ENCODE data around the gene MOV10.

Gene MOV10

DNA sequence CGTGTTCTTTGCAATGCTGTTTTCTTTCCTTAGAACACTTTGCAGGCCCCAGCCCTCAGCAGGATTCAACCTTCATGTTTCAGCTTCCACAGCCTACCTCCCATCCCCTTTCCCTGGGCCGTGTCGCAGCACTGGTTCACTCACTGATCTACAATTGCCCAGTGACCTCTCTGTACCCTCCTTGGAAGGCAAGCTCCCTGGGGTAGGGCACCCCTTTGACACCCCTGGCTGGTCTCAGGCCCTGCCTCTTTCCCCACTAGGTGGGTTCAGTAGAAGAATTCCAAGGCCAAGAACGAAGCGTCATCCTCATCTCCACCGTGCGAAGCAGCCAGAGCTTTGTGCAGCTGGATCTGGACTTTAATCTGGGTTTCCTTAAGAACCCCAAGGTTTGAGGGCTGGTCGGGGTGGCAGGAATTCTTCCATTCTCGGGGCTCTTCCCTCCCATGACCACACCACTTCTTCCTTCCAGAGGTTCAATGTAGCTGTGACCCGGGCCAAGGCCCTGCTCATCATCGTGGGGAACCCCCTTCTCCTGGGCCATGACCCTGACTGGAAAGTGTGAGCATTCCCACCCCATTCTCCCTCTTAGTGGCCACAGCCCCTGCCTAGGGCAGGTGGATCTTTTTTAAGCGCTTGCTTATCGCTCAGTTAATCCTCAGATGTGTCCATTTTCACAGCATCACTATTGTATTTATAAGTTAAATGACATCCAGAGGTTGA, 25.1 kb downstream of the MOV10 start:
- no peak for DNase-seq

DNA sequence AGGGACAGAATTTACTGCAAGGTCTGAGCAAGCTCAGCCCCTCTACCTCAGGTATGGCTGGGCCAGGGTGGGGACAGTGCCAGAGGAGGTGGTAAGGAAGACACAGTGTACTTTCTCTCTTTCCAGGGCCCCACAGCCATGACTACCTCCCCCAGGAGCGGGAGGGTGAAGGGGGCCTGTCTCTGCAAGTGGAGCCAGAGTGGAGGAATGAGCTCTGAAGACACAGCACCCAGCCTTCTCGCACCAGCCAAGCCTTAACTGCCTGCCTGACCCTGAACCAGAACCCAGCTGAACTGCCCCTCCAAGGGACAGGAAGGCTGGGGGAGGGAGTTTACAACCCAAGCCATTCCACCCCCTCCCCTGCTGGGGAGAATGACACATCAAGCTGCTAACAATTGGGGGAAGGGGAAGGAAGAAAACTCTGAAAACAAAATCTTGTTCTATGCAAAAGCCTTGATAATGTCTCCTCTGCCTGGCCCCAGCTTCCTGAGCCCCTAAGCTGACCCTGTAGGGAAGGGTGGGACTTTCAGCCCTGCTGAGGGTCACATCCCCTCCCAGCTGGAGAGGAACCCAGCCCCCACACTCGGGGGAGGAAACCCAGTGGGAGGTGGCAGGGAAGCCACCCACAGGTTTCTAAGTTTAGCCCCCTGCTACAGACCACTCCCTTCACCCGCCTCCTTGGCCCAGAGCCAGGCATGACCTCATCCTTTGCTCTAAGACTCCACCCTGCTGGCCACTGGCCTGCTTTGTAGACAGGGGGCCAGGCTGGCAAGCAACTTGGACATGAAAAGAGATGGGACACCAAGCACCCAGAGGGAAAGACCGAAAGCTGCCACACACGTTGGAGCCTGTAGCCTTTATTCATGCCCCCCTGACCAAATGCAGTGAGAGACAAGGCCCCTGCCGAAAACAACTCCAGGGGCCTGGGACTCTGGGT, 26.1 kb downstream of the MOV10 start:
- peak in 4 of 5 donors; percentile 44 to 49 (median 47) for DNase-seq

DNA sequence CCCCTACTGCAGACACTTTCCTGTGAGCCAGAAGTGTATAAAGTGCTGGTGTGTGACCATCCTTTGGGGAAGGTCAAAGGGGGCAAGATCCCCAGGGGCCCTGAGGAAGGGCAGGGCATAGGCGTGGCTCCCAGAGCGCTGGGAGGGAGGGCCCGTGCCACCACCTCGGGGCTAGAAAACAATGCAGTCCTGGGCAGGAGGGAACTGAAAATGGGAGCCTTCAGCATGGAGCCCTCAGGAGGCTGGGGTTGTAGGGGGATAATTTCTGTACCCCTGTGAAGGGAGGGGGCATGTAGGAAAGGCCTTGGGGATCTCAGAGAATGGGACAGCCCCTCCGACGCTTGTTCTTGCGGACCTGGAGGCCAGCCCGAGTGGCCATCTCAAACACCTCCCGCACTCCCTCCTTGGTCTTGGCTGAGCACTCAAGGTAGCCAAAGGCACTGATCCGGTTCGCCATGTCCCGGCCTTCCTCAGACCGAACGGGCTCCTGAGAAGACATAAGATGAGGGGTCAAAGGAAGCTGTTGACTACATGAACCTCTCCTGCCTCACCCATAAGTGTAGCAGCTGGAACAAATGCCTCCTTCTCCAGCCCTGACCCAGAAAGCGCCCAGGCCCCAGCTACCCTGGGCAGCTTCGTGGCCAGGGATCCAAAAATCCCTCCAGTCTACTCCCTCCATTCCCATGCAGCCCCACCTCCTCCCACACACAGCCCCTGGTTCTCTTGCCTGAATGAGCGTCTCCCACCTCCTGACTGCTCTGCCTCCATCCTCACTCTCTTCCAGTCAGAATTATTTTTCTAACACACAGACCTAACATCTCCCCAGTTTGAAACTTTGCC, 27.0 kb downstream of the MOV10 start:
- DNase-seq, result no peak

DNA sequence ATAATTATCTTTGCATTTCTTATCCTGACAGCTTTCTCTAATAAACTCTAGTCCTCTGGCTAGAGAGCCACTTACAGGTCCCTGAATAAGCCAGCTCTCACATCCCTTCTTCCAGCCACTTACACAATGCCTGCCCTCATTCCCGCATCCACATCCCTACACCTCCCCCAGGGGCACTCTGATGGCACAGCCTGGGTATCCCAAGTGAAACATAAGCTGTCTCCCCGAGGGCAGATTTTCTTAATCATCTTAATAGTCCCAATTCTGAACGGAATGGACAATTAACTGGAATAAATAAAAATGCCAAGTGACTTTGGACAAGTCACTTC, 27.6 kb downstream of the MOV10 start:
- no peak for DNase-seq

DNA sequence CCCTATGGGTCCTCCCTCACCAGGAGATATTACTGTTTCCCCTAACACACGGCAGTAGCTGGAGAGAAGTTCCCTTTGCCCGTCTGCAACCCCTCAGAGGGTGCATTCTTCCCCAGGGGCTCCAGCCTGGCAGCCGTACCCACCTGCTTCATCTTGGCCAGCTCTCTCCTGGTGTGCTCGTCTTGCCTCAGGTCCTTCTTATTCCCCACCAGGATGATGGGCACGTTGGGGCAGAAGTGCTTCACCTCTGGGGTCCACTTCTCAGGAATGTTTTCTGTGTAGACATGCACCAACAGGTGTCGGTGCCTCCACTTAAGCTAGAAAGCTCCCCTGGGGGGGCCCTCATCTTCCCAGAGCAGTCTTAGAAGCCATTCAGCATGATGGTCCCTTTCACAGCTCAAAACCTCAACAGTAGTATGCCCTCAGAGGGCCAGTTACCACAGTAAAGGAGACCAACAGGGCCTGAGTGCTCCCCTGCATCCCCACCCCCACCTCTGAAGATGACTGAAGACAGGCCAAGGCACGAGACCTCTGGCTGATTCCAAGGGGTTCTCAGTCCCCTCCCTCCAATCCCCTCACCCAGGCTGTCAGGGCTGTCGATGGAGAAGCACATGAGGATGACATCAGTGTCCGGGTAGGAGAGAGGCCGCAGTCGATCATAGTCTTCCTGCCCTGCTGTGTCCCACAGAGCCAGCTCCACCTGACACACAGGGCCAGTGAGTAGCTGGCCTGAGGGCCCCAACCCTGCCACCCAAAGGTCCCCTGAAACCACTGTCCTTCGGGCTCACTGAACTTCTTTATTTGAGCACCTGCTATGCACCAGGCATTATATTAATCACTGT, 28.2 kb downstream of the MOV10 start:
- DNase-seq, result no peak

DNA sequence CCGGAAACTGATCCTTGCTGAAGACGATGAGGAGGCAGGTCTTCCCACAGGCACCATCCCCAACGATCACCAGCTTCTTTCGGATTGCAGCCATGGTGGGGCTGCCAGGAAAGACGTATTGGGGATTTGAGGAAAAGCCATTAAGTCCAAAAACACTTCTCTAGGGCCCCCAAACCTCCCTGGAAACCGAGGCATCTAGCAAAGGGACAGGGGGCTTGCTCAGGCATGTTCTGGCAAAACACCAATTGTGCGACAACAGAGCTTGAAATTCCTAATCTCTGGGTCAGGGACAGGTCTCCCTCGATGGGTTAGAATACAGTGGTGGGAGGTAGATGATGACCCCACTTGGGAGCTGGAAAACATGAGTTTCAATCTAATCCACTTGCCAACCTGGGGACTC, 29.2 kb downstream of the MOV10 start:
- no peak for DNase-seq

DNA sequence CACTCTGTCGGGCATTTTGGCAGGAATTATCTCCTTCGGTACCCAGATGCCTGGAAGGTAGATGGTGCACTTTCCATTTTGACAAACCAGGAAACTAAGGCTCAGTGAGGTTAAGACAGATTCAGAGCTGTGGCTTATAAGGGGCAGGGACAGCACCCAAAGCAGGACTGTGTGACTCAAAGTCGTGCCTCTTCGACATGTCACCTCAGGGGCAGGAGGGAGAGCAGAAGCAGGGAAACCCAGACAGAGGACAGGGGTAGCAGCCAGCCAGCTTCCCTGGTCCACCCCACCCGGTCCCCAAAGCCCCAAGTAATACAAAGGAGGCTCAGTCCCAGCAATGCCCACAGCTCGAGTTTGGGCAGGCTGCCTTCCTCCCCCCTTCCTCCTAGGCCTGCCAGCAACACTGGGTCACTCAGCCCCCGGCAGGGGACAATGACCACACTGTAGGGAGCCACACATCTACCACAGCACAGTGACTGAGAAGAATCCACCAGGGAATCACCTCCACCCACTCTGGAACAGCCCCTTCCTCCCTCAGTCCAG, 30.0 kb downstream of the MOV10 start:
- no peak for DNase-seq

DNA sequence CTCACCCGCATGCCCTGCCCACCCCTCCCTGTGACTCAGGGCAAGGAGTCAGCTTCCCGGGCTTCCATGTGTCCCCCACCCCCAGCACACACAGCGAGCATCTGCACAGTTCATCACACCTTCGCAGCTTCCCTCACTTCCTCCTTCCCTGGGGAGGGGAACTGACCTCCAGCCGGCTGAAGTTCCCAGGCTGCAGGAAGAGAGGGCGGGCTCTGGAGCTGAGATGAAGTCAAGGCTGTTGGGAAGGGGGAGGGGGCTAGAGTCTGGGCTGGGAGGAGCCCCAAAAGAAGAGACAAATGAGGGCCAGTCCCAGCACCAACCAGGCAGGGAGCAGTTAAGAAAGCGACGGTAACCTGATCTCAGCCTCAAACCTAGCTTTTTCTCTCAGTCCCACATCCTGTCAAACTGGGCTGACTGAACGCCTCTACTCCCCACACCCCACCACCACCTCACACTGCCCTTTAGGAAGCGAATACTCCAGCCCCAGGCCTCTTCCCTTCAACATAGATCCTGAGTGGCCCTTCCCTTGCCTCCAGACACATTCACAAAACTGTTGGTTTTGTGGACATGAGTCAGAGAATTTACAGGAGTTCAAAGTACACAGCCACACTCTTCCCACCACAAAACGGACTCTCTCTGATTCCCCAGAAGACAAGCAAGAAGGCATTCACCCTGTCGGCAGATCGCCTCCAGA, 30.6 kb downstream of the MOV10 start:
- peak in 3 of 5 donors; percentile 24 to 84 (median 28) for DNase-seq

DNA sequence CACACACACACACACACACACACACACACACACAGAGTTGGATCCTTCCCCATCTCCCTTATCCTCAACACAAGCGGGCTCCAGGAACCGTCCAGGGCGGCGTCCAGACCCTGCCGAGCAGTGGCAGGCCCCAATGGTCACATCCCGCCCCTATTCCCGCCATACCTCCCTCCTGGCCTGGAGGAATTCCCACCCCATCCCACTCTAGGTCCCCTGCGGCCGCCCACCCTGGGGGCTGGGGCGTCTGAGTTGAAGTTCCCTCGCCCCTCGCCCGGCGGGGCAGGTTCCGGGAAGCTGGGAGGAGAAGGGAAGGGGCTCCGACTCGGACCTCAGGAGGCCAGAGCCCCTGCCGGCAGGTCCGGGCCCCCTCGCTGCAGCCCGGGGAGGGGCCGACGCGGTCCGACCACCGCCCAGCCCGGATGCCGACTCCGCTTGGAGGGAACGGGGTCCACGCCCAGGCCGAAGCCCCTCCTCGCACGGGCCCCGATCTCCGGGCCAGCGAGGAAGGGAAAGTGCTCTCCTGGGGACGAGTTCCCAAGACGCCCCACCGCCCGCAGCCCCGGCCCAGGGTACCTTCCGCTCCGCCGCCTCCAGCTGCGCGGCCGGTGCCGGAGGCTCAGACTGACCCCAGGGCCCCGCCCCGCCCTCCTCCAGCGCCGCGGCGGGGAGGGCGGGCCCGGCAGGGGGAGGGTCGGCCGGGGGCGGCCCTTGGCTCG, 32.2 kb downstream of the MOV10 start, which contains the start of gene RHOC:
Gene RHOC, minus strand, starts transcription at position 623 of the 716 bp plus-strand sequence. CDS start 3,328 bp downstream, outside the sequence.
- DNase-seq, result peak in 2 of 5 donors; percentile 43 to 48

DNA sequence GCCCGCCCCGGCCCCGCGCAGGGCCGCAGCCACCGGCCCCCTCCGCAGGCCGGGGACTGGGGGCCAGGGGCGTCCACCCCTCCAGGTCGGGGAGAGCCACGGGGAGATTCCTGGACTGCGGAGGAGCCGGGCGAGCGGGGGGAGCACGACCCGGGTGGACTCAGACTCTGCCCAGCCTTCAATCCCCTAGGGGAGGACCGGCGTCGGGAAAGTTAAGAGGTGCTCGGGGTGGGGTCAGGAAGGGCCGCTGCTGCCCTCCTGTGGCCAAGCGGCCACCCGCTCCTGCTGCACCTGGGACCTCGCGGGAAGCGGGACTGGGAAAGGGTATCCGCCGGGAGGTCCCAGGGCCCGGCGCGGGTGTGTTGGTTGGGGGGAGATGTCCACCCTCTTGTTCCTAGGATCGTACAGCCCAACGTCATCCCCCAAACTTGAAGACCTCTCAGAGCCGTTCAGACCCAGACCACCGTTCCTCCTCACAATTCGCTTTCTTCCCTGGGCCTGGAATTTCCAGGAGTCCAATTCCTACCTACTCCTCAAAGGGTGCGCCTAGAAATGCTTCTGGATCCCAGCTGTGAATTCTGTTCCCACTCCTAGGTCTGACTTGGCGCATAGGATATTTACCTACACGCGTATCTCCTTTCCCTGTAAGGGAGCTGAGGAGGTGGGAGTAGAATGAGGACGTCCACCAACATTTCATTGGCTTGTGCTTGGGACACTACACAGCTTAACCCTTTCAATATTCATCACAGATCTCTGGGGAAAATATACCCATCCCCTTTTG, 33.0 kb downstream of the MOV10 start:
- DNase-seq, result peak; percentile 33 to 74 (median 46)

DNA sequence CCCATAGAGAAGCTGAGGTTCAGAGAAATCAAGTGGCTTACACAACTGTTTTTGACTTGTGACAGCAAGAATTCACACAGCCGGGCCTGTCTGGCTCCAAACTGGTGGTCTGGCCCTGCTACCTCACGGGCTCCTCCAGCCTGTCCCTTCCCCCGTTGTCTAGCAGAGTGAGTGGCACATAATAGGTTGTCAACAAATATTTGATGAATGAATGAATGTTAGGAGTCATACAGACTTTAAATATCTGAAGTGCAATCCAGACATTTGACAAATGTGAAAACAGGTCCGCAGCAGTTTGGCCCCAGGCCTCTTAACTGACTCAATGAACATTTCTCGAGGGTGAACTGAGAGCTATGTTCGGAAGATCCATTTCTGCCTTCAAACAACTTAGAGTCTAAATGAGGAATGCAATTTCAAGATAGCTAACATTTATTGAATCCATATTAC, 33.6 kb downstream of the MOV10 start:
- no peak for DNase-seq

DNA sequence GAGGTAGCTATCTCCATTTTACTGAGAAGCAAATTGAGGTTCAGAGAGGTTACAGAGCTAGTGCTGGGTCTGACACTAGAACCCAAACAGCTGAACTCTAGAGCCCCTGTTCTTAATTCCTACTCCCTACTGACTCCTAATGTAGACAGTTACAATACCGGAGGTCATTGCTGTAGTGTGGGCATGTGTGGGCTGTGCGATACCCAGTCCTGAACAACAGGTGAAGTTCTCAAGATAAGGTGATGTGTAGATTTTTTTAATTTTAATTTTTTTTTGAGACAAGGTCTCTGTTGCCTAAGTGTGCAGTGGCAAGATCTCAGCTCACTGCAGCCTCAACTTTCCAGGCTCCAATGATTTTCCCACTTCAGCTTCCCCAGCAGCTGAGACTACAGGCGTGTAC, 34.0 kb downstream of the MOV10 start:
- DNase-seq, result no peak

DNA sequence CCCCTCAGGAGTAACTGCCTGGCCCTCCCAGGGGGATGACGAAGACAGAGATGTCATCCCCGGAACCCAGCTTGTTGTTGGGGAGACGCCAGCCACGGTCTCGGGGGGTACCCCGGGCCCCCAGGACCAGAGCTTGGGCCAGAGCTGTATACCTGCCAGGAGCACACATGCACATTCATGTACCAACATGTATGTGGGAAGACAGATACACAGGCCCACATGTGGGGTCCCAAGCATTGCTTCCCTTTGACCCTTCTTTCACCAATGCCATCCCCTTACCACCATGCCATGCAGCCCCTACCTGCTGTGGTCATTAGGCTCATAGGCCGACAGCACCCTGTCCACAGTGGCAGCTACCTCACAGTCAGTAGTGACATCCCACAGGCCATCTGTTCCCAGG, 35.7 kb downstream of the MOV10 start:
- DNase-seq, result no peak

DNA sequence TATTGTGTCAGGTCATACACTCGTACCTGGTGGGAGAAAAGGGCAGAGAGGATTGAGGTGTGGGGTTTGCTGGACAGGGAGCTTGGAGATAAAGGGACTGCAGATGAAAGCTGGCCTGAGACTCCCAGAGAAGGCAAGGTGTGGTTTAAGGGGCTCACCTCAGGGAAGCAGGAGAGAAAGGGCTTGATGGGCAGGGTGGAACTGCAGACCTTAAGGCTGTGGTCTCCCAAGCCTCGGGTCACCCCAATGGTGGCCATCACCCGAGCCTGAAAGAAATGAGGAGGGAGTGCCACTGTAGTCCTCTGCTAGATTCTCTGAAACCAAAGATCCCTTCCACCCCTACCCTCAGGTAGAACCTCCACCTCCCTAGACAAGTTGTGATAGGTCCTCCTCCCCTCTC, 36.1 kb downstream of the MOV10 start:
- no peak for DNase-seq

DNA sequence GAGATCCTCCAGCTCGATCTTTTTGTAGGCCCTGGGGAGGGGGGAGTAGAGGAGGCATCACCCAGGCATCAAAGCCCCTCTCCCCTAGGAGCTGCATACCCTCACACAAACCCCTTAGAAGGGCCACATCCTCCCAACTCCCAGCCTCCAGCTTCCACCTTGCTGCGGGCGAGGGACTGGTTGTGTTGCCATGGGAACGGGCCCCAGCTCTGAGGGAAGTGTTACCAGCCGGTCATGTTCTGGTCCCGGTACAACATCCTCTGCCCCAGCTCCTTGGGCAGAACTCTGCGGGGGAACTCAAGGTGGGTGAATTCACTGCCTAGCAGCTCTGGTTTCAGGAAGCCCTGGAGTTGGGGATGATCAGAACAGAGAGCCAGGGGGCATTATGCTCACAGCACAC, 36.6 kb downstream of the MOV10 start:
- no peak for DNase-seq

DNA sequence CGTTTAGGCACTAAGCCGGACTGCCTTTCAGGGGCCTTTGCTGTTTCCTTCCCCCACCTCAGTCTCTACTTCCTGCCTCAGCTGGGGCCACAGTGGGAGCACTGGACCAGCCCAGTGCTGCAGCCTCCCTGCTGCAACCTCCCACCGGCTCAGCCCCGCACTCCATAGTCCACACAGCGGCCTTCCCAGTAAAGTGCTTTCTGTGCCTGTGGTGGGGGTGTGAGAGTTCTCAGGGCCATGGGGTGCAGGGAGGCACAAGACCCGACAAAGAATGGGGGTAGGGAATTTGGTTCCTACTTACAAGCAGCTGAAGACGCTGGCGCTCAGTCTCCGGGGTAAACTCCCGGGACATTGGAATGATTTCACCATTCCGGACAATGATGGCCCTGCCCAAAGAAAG, 37.2 kb downstream of the MOV10 start:
- DNase-seq, result no peak

DNA sequence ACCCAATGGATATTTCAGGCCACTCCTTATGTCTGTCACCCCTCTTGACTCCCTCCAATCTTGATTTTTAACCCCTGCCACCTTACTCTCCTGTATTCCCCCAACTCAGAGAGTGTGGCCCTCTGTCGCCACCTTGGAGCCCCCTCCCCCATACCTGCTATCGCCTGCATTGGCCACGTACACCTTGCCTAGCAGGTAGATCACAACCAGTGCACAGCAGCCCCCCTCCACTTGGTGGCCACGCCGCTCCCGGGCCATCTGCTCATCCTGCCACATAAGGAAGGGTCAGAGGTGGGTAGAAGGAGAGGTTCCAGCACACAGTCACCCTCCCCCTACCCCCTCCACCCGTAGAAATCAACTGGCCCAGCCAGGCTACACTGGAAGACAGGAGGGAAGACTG, 37.7 kb downstream of the MOV10 start:
- DNase-seq, result no peak

DNA sequence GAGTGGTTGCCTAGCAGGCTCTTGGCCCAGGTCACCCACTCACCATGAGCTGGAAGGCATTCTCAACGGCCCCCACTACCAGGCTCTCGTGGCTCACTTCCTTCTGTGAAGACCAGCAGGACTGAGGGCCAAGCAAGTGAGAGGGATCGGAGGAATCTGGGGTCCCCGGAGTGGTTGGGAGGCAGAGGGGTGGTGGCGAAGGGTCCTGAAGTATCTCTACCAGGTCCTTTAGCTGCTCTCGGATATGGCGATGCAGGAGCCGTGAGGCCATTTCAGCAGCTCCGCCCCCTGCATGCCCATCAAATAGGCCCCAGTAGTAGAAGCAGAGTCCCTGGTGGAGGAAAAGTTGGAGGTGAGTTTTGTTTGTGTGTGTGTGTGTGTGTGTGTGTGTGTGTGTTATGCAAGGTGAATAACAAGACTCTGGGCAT, 38.3 kb downstream of the MOV10 start:
- no peak for DNase-seq

Data from T-helper 1 cell (primary cell).